Parathyroid adenoma (tissue), 2 donors: ENCODE results near the gene ETFDH.

ENCODE experiments used
- H2AFZ ChIP-seq: fragments of 300-600 bp; sonication (generic); one replicate; pipeline ENCODE4 v1.7.0; 2017; ENCODE audit warnings: antibody characterized with exemption, mild to moderate bottlenecking
- H3K27ac ChIP-seq: fragments of 300-600 bp; sonication (generic); one replicate; pipeline ENCODE4 v1.7.0; 2017
- H3K27me3 ChIP-seq: fragments of 300-600 bp; sonication (generic); one replicate; pipeline ENCODE4 v1.7.0; 2017; ENCODE audit warnings: low read length; ENCODE audit not compliant: control insufficient read depth, insufficient read depth
- H3K36me3 ChIP-seq: fragments of 300-600 bp; sonication (generic); one replicate; pipeline ENCODE4 v1.7.0; 2017; ENCODE audit warnings: low read length; ENCODE audit not compliant: control insufficient read depth, insufficient read depth
- H3K4me1 ChIP-seq: fragments of 300-600 bp; sonication (generic); one replicate; pipeline ENCODE4 v1.7.0; 2017; ENCODE audit warnings: control low read depth
- H3K4me2 ChIP-seq: fragments of 300-600 bp; sonication (generic); one replicate; pipeline ENCODE4 v1.7.0; 2017; ENCODE audit warnings: low read length
- H3K4me3 ChIP-seq: fragments of 300-600 bp; sonication (generic); one replicate; pipeline ENCODE4 v1.7.0; 2017; ENCODE audit warnings: low read depth, low read length
- H3K79me2 ChIP-seq: fragments of 300-600 bp; sonication (generic); one replicate; pipeline ENCODE4 v1.7.0; 2017; ENCODE audit warnings: control low read depth
- H3K9ac ChIP-seq: fragments of 300-600 bp; sonication (generic); one replicate; pipeline ENCODE4 v1.7.0; 2017; ENCODE audit warnings: mild to moderate bottlenecking
- H3K9me3 ChIP-seq: fragments of 300-600 bp; sonication (generic); one replicate; pipeline ENCODE4 v1.7.0; 2017; ENCODE audit warnings: low read length; ENCODE audit not compliant: control insufficient read depth
- CTCF ChIP-seq: fragments of 300-600 bp; sonication (generic); IDR thresholded peaks from one replicate; pipeline ENCODE4 v1.7.0; 2017; ENCODE audit warnings: antibody characterized with exemption, mild to moderate bottlenecking
- donor health status: primary hyperparathyroidism.

Gene ETFDH

GRCh38 chr4:158671915-158672806 lies at the start of gene ETFDH:
Gene ETFDH (plus strand): TSS chr4:158672296. CDS start chr4:158672457, 161 bp downstream.
- Histone ChIP-seq H3K79me2 (peaks cover 8% of the 10 kb centered on the region), H3K4me3 (peak within 1 kb of the TSS; percentile 89), H3K27ac (peak within 1 kb of the TSS; percentile 94), H3K9me3 (no peaks in the 10 kb centered on the region), H3K36me3 (no peaks in the 10 kb centered on the region), H2AFZ (peak within 1 kb of the TSS; percentile 95), H3K27me3 (no peaks in the 10 kb centered on the region), H3K9ac (peak within 1 kb of the TSS; percentile 61), H3K4me2 (peak within 1 kb of the TSS; percentile 64), H3K4me1 (no peaks in the 10 kb centered on the region)
- TF ChIP-seq CTCF = peak; percentile 67

GRCh38 chr4:158624889-158625478 lies 47.1 kb upstream of the ETFDH start:
- no peak overlapping the region for H3K27ac ChIP-seq
- no peak overlapping the region for H3K4me2 ChIP-seq
- no peaks in the 10 kb centered on the region for H3K79me2 ChIP-seq
- no peak overlapping the region for H3K9ac ChIP-seq
- H3K9me3 ChIP-seq = no peaks in the 10 kb centered on the region
- no peaks in the 10 kb centered on the region for H3K4me1 ChIP-seq
- H3K27me3 ChIP-seq = no peaks in the 10 kb centered on the region
- no peak overlapping the region for H2AFZ ChIP-seq
- TF ChIP-seq CTCF = peak; percentile 37
- H3K4me3 ChIP-seq = no peak overlapping the region
- no peaks in the 10 kb centered on the region for H3K36me3 ChIP-seq

- no peaks in the 10 kb centered on the region for H3K79me2 ChIP-seq
- H3K4me1 ChIP-seq = no peaks in the 10 kb centered on the region
- H2AFZ ChIP-seq = no peak overlapping the region
- no peaks in the 10 kb centered on the region for H3K36me3 ChIP-seq
- no peak overlapping the region for H3K9ac ChIP-seq
- no peaks in the 10 kb centered on the region for H3K9me3 ChIP-seq
- no peak for TF ChIP-seq CTCF
- no peaks in the 10 kb centered on the region for H3K27me3 ChIP-seq
- no peak overlapping the region for H3K4me2 ChIP-seq
- no peak overlapping the region for H3K4me3 ChIP-seq
- no peak overlapping the region for H3K27ac ChIP-seq
Measured at GRCh38 chr4:158625544-158625943, 46.6 kb upstream of the ETFDH start.

GRCh38 chr4:158630893-158631292 lies 41.2 kb upstream of the ETFDH start:
- Histone ChIP-seq H3K4me3 (no peak overlapping the region), H3K27me3 (no peaks in the 10 kb centered on the region), H3K36me3 (no peaks in the 10 kb centered on the region), H3K79me2 (no peaks in the 10 kb centered on the region), H3K9ac (no peak overlapping the region), H3K9me3 (no peaks in the 10 kb centered on the region), H3K4me1 (no peaks in the 10 kb centered on the region), H3K27ac (no peak overlapping the region), H2AFZ (no peak overlapping the region), H3K4me2 (no peak overlapping the region)
- no peak for TF ChIP-seq CTCF
